Panc1 (cell line): ENCODE results near the gene TACC2. TPM values are rescaled to one million over a fixed set of nuclear protein-coding genes. Genes with fewer than 3 reads are reported as not detected.

Experiments
- ATAC-seq: fragments of 200-7000 bp; cut with Tn5 transposase; 2 replicates; pipeline ENCODE4 v1.9.1; 2020; ENCODE audit warnings: mild to moderate bottlenecking, moderate library complexity
- BruUV-seq: library from RNA; stranded (reverse); fragments of 400-500 nt; replicated peaks from 2 replicates; lab custom pipeline; 2021; lab: Mats Ljungman, UMichigan
- CTCF ChIA-PET: fragments of 300-600 bp; sonication (Branson Sonifier 250); formaldehyde crosslinking; loops from one replicate; lab custom pipeline; 2022; ENCODE audit warnings: antibody characterized with exemption; lab: Charles Lee
- POLR2A ChIA-PET: fragments of 300-600 bp; sonication (Branson Sonifier 250); formaldehyde crosslinking; loops from one replicate; lab custom pipeline; 2022; ENCODE audit warnings: antibody characterized with exemption; lab: Charles Lee
- DNase-seq: peaks from one replicate; pipeline ENCODE4 v3.0.0-alpha.2; 2010; ENCODE audit warnings: low read depth, low spot score
- H3K27ac ChIP-seq: 2 replicates; pipeline ENCODE4 v1.5.1; 2011; ENCODE audit warnings: mild to moderate bottlenecking, low read length, inconsistent platforms
- H3K27me3 ChIP-seq: fragments of 200-500 bp; sonication (Bioruptor generic); 2 replicates; pipeline ENCODE4 v1.6.0; 2014; ENCODE audit warnings: low read length, inconsistent platforms; ENCODE audit not compliant: control insufficient read depth, insufficient read depth
- H3K36me3 ChIP-seq: fragments of 200-500 bp; sonication (Bioruptor generic); 2 replicates; pipeline ENCODE4 v1.5.1; 2014; ENCODE audit warnings: inconsistent platforms, mild to moderate bottlenecking, low read length, moderate library complexity; ENCODE audit not compliant: control insufficient read depth, insufficient read depth
- H3K4me1 ChIP-seq: 2 replicates; pipeline ENCODE4 v1.5.1; 2011; ENCODE audit warnings: inconsistent platforms, mild to moderate bottlenecking, low read length, moderate library complexity; ENCODE audit not compliant: control insufficient read depth, insufficient read depth
- H3K4me3 ChIP-seq, 2 experiments: 2 replicates each; pipeline ENCODE4 v1.5.1; 2011 to 2012; ENCODE audit warnings: low read depth in 2 of 2, low read length in 2 of 2, mild to moderate bottlenecking in 2 of 2, inconsistent platforms in 1 of 2, moderate library complexity in 1 of 2
- H3K9me3 ChIP-seq: fragments of 200-500 bp; sonication (Bioruptor generic); 2 replicates; pipeline ENCODE4 v1.5.1; 2014; ENCODE audit warnings: low read depth, mild to moderate bottlenecking, inconsistent platforms, low read length, moderate library complexity; ENCODE audit not compliant: control insufficient read depth, insufficient read depth
- CTCF ChIP-seq: fragments of 450-650 bp; IDR thresholded peaks from 2 replicates; pipeline ENCODE4 v1.5.1; 2017; ENCODE audit warnings: mild to moderate bottlenecking
- POLR2AphosphoS5 ChIP-seq: IDR thresholded peaks from 2 replicates; pipeline ENCODE4 v1.6.1; 2012; ENCODE audit warnings: mild to moderate bottlenecking, low read depth, low read length, moderate library complexity
- SIN3A ChIP-seq: IDR thresholded peaks from 2 replicates; pipeline ENCODE4 v1.6.1; 2012; ENCODE audit warnings: low read depth, mild to moderate bottlenecking, low read length, moderate library complexity, borderline replicate concordance; ENCODE audit not compliant: insufficient read depth
- TCF7L2 ChIP-seq: IDR thresholded peaks from 2 replicates; pipeline ENCODE4 v1.6.1; 2011; ENCODE audit warnings: mild to moderate bottlenecking, low read depth, low read length, inconsistent platforms
- in situ Hi-C: cut with HindIII; loops from 2 replicates; pipeline ENCODE4 v1.10.0; 2016; ENCODE audit warnings: low sequenced_read_pairs, low pct_unique_long_range_greater_than_20kb
- intact Hi-C: fragments of 100-400 bp; cut with micrococcal nuclease; formaldehyde crosslinking; loops from one replicate; pipeline ENCODE4 v1.10.0; 2022; ENCODE audit not compliant: unreplicated experiment
- total RNA-seq: library from RNA; stranded (reverse); gene quantifications from one replicate; pipeline ENCODE4 v1.2.1, GENCODE V29; 2021; ENCODE audit not compliant: unreplicated experiment
- TF ChIP-seq, protein P1 (sequence below), 2 experiments: IDR thresholded peaks; 2 replicates each; pipeline ENCODE4 v1.6.1; 2011 to 2012; ENCODE audit warnings: low read depth in 2 of 2, control low read depth in 1 of 2, low read length in 1 of 2, mild to moderate bottlenecking in 1 of 2, moderate library complexity in 1 of 2; ENCODE audit not compliant: insufficient read depth in 1 of 2

The TACC2 gene
- total RNA-seq, 1 experiment from 2014 or later, result 133 TPM

DNA sequence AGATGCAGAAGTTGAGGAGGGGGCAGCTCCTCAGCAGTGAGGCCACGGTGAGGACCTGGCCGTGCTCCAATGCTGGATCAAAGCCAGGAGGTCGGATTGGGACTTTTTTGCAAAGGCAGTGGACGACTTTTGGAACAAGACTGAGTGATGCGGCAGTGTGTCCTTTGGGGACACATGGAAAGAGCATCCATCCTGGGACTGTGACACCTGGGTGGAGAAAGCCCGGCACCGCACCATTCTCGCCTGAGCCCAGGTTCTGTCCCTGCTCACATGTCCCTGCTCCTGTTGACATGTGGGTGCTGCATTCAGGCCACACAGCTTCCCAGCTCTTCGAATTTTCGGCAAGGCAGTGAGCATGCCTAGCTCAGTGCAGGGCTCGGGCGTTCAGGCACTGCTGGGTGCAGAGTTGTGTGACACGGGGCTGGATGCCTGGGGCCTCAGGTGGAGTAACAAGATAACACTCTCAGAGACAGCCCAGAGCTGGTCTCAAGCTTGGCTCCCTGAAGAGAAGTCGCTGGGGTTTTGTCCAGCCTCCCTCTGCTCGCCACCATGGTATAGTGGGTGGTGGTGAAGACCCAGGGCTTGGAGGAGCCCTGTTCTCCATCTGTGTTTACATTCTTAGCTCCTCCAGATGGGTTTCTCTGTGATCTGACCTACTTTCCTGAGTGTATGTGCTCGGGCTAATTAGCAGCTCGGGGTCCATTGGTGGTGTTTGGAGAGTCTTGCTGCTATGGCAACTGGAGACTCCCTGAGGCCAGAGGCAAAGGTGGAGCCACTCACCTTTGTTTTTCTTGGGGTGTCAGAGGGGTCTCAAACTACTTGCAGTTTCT is 170.4 kb downstream of the TACC2 start:
- in situ Hi-C loops (no loop called here), intact Hi-C loops (no loop called here)
- Histone ChIP-seq H3K4me3 (no peak overlapping the region), H3K9me3 (no peaks in the 10 kb centered on the region), H3K36me3 (no peaks in the 10 kb centered on the region), H3K4me1 (no peaks in the 10 kb centered on the region; the same call in 1 of the 2 replicates), H3K27me3 (no peaks in the 10 kb centered on the region), H3K27ac (no peak overlapping the region)
- no TSS peak for BruUV-seq
- DNase-seq (no peak), ATAC-seq (peak; percentile 27)
- TF ChIP-seq, protein P1, sequence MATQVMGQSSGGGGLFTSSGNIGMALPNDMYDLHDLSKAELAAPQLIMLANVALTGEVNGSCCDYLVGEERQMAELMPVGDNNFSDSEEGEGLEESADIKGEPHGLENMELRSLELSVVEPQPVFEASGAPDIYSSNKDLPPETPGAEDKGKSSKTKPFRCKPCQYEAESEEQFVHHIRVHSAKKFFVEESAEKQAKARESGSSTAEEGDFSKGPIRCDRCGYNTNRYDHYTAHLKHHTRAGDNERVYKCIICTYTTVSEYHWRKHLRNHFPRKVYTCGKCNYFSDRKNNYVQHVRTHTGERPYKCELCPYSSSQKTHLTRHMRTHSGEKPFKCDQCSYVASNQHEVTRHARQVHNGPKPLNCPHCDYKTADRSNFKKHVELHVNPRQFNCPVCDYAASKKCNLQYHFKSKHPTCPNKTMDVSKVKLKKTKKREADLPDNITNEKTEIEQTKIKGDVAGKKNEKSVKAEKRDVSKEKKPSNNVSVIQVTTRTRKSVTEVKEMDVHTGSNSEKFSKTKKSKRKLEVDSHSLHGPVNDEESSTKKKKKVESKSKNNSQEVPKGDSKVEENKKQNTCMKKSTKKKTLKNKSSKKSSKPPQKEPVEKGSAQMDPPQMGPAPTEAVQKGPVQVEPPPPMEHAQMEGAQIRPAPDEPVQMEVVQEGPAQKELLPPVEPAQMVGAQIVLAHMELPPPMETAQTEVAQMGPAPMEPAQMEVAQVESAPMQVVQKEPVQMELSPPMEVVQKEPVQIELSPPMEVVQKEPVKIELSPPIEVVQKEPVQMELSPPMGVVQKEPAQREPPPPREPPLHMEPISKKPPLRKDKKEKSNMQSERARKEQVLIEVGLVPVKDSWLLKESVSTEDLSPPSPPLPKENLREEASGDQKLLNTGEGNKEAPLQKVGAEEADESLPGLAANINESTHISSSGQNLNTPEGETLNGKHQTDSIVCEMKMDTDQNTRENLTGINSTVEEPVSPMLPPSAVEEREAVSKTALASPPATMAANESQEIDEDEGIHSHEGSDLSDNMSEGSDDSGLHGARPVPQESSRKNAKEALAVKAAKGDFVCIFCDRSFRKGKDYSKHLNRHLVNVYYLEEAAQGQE (IDR thresholded peaks at IDR 0.05; ENCODE audit: insufficient read depth in 1 of 2, low read depth in 2 of 2, low read length in 1 of 2), result no peak
- TF ChIP-seq TCF7L2 (no peak), CTCF (no peak), POLR2AphosphoS5 (no peak), SIN3A (no peak)
- CTCF ChIA-PET, result no interaction called here
- POLR2A ChIA-PET, result no interaction called here

DNA sequence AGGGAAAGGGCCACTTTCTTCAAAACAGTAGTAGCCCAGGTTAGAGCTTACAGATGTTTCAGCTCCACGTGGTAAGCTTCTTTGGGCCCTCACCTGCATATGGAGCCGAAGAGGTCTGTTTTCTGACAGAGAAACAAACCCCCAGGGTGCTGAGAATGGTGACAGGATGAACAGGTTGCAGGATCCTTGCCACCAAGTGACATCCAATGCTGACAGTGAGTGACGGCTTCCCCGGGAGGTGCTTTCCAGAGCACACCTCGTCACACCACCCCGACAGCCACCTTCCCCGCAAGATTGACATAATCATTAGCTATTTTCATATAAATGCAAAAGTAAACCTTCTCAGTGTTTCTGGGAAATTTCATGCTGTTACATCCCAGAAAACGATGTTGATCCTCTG is 172.8 kb downstream of the TACC2 start:
- Histone ChIP-seq H3K27ac (no peak overlapping the region), H3K36me3 (no peaks in the 10 kb centered on the region), H3K4me1 (no peaks in the 10 kb centered on the region; the same call in 1 of the 2 replicates), H3K4me3 (no peak overlapping the region), H3K27me3 (no peaks in the 10 kb centered on the region), H3K9me3 (no peaks in the 10 kb centered on the region)
- DNase-seq, result no peak
- no peak for ATAC-seq
- ChIA-PET POLR2A (no interaction called here), CTCF (interaction anchor here (1.1 kb wide), 1 partner anchor 9 kb away, joined by 3 read pairs; no protein-coding TSS in a partner anchor)
- no TSS peak for BruUV-seq
- no peak for TF ChIP-seq CTCF
- no peak for TF ChIP-seq SIN3A
- no peak for TF ChIP-seq POLR2AphosphoS5
- no peak for TF ChIP-seq TCF7L2
- TF ChIP-seq, protein P1 (IDR thresholded peaks at IDR 0.05; ENCODE audit: insufficient read depth in 1 of 2, low read depth in 2 of 2, low read length in 1 of 2), result no peak
- intact Hi-C loops (no loop called here), in situ Hi-C loops (no loop called here)
